Prostate gland (tissue), 2 donors: ENCODE data around the gene PTGER2.

Source experiments
- POLR2A ChIP-seq: fragments of 450-650 bp; IDR thresholded peaks from one replicate; pipeline ENCODE4 v1.6.1; 2016; ENCODE audit warnings: antibody characterized with exemption, mild to moderate bottlenecking
- POLR2AphosphoS5 ChIP-seq: sonication (generic); formaldehyde crosslinking; IDR thresholded peaks from one replicate; pipeline ENCODE4 v1.6.1; 2017; ENCODE audit warnings: antibody characterized with exemption
- TF ChIP-seq, protein P1 (sequence below), 4 experiments: fragments of 200-600 bp in 2 of 4; fragments of 450-650 bp in 2 of 4; sonication (generic) in 2 of 4; IDR thresholded peaks; 1 replicate in 3 of 4; 2 replicates in 1 of 4; pipeline ENCODE4 v1.5.1; 2016 to 2019; ENCODE audit warnings: antibody characterized with exemption in 4 of 4, mild to moderate bottlenecking in 2 of 4, moderate library complexity in 2 of 4

DNA sequence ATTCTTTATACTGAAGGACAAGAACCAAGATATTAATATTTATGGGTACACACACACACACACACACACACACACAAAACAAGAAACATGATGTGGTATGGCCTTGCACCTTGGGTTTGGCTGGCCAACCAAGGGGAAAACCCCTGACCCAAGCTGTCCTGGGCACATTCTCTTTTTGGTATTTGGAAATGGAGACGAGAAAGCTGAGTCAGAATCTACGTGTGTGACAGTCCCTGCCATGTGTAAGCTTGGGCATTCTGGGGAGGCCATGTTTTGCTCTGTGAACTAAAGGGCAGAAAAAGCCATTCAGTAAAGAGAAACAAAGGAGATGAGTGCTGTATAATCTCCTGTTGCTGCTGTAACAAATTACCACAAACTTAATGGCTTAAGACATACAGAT is 35.6 kb downstream of the PTGER2 start:
- no peak for TF ChIP-seq POLR2A
- TF ChIP-seq, protein P1, sequence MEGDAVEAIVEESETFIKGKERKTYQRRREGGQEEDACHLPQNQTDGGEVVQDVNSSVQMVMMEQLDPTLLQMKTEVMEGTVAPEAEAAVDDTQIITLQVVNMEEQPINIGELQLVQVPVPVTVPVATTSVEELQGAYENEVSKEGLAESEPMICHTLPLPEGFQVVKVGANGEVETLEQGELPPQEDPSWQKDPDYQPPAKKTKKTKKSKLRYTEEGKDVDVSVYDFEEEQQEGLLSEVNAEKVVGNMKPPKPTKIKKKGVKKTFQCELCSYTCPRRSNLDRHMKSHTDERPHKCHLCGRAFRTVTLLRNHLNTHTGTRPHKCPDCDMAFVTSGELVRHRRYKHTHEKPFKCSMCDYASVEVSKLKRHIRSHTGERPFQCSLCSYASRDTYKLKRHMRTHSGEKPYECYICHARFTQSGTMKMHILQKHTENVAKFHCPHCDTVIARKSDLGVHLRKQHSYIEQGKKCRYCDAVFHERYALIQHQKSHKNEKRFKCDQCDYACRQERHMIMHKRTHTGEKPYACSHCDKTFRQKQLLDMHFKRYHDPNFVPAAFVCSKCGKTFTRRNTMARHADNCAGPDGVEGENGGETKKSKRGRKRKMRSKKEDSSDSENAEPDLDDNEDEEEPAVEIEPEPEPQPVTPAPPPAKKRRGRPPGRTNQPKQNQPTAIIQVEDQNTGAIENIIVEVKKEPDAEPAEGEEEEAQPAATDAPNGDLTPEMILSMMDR (IDR thresholded peaks at IDR 0.05): no peak
- no peak for TF ChIP-seq POLR2AphosphoS5
